Stomach (tissue), 4 donors: ENCODE data around the gene SNRNP25.

Source experiments
- CTCF ChIP-seq, 7 experiments: fragments of 450-650 bp in 4 of 7; fragments of 200-600 bp in 3 of 7; sonication (generic) in 3 of 7; IDR thresholded peaks; one replicate each; pipeline ENCODE4 v1.5.1; 2016 to 2019; ENCODE audit warnings: antibody characterized with exemption in 7 of 7, control low read depth in 2 of 7, mild to moderate bottlenecking in 1 of 7
- POLR2A ChIP-seq, 4 donors: fragments of 450-650 bp; IDR thresholded peaks; one replicate each; pipeline ENCODE4 v1.6.1; 2016; ENCODE audit warnings: antibody characterized with exemption in 4 of 4, control low read depth in 2 of 4, mild to moderate bottlenecking in 1 of 4, moderate library complexity in 1 of 4

GRCh38 chr16:74051-74746 lies 20.6 kb downstream of the SNRNP25 start:
- no peak for TF ChIP-seq CTCF (IDR thresholded peaks at IDR 0.05)
- no peak for TF ChIP-seq POLR2A (IDR thresholded peaks at IDR 0.05)
